ENCODE measurements around the gene NCOA7.

NCOA7 gene

DNA sequence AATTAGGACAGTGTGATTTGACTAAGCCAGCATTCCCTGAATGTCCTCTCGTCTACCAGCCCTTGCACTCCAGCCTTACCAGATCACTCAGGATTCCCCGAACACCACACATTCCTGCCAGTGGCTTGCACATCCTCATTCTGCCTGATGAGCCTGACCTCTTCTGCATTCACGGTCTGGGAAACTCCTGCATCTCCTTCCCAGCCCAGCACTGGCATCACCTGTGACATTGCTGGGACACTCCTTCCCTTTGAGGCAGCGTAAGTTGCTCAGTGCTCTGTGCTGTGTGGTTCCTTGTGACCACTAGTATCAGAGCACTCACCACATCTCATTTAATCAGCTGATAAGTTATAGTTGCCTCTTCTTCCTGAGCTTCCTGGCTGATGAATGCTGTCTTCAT, 17.3 kb downstream of the NCOA7 start:
- TF ChIP-seq, protein P1, sequence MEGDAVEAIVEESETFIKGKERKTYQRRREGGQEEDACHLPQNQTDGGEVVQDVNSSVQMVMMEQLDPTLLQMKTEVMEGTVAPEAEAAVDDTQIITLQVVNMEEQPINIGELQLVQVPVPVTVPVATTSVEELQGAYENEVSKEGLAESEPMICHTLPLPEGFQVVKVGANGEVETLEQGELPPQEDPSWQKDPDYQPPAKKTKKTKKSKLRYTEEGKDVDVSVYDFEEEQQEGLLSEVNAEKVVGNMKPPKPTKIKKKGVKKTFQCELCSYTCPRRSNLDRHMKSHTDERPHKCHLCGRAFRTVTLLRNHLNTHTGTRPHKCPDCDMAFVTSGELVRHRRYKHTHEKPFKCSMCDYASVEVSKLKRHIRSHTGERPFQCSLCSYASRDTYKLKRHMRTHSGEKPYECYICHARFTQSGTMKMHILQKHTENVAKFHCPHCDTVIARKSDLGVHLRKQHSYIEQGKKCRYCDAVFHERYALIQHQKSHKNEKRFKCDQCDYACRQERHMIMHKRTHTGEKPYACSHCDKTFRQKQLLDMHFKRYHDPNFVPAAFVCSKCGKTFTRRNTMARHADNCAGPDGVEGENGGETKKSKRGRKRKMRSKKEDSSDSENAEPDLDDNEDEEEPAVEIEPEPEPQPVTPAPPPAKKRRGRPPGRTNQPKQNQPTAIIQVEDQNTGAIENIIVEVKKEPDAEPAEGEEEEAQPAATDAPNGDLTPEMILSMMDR (IDR thresholded peaks at IDR 0.05): no peak

DNA sequence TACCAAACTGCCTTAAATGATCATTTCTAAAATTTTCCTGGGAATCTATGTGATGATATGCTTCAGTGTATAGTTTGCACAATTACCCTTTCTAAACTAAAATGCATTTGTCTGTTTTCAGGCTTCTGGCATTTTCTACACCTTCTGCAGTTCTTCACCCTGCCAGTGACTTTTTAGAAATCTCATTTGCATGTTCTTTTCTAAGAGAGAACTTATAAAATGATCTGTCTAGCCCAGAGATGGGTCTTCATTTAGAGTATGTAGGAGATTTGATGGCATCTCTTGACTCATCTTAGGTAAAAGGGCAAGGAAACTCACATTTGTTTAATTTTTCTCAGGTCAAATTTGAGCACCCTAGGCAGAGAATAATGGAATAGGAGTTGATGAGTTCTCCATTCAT, 17.8 kb downstream of the NCOA7 start:
- TF ChIP-seq, protein P1 (IDR thresholded peaks at IDR 0.05): no peak

DNA sequence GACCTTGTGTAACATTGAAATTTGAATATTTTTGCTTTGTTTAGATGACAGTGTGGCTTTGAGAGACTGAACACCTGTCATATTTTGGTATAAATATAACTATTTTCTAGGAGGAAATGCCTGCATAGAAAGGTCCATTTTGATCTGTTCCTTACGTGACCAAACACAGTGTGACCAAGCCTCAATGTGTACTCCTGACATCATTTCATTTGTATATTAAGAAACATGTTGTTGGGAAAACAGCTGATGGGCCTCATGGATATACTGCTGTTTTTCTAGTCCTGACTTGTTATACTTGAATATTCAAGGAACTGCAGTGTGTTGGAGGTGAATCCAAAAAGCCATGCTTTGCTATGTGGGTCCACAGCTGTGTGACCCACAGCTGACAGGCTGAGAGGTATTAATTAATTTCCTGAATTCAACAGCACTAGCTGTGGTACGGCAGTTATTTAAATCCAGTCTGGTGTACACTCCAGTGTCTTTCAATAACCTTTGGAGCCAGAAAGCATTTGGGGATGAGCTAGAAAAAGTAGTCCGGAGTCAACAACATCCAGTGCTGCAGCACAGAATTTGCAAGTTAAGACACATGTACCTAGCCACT, 18.9 kb downstream of the NCOA7 start:
- TF ChIP-seq, protein P1 (IDR thresholded peaks at IDR 0.05): no peak

DNA sequence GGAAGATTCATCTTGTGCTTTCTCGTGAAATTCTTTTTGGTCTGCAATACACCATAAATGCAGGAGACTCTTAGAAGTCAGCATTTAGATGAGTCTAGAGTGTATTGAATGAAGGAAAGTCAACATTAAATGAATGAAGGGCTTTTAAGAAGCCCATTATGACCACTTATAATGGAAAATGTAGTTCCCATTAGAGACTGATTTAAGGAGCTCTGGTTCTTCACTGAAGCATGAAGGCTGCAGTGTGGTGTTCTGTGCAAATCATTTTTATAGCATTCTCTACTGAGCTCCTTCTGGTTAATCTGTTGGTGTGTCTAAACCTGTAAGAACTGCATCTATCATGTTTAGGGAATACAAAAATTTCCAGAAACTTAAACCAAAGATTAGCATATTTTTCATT, 19.7 kb downstream of the NCOA7 start:
- TF ChIP-seq, protein P1 (IDR thresholded peaks at IDR 0.05): no peak

DNA sequence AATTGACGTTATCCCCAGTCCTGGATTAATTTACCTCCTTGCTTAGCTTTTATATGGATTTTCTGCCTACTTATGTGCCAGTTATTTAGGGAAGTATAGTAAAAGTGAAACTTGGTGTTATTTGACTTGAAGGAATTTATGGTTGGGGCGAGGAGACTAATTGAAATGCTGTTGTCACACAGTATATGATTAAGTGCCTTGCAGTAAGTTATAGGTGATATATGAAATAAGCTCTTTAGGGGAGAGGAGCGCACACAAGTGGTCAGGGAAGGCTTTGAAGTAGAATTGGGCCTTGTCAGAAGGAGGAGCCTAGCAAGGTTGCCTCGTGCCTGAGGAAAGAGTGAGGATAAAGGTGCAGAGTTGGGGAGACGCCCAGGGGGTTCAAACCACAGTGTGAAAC, 20.5 kb downstream of the NCOA7 start:
- TF ChIP-seq, protein P1 (IDR thresholded peaks at IDR 0.05): no peak

DNA sequence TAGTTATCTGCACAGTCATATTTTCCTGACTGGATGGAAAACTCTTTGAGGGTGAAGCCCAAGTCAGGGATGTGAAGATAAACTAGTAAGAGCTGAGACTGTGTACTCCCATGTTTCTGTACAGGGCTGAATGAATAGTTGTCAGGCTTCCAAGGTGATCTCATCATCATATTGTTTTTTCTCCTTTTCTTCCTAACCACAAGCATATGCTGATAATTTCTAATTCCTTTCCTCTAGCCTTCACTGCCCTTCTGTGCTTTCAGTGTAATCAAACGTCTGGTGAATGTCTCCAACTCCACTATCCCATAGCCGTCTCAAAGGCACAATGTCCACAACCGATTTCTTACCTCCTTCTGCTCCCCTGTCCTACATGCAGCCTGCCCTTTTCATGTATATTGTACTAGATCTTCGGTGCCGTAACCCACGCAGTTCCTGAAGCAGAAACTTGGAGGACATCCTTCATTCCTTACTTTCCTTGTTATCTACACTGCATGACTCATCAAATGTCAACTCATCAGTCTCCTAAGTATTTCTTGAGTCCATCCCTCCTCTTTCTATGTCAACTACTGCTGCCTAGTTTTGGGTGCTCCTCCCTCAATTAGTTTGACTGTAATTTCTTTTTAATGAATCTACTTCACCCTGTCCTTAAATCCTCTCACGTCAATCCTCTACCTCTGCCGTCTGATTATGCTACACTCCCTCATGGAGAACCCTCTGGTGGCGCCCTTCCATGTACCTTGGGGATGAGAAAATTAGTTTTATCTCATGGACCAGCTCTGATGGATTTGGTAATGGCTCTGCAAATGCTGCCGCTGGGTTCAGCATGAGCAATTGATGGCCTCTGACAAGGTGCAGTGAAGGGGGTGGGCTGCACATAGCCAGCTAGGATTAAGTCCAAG, 21.9 kb downstream of the NCOA7 start:
- TF ChIP-seq, protein P1 (IDR thresholded peaks at IDR 0.05): no peak

GRCh38 chr6:125814481-125814880, 23.7 kb downstream of the NCOA7 start:
- TF ChIP-seq, protein P1 (IDR thresholded peaks at IDR 0.05): no peak
